Measurements from ENCODE around the gene ELP2. TPM values are rescaled to one million over a fixed set of nuclear protein-coding genes. Genes with fewer than 3 reads are reported as not detected.
A peak's percentile ranks its signal among the peaks of the same experiment; 100 is the strongest.

Gene ELP2
- total RNA-seq, 1 donor from 2014 or later, result 96.2 TPM

- peaks cover 7% of the 10 kb centered on the region for H3K4me1 Mint-ChIP-seq (ENCODE audit: low read depth, unreplicated experiment)
- peaks cover 3% of the 10 kb centered on the region for H3K9me3 Mint-ChIP-seq (ENCODE audit: unreplicated experiment)
These were observed 54.3 kb downstream of the ELP2 start for GRCh38 chr18:36183987-36184386.

GRCh38 chr18:36185157-36185556 lies 55.5 kb downstream of the ELP2 start:
- TF ChIP-seq CTCF (IDR thresholded peaks at IDR 0.05; ENCODE audit: partially characterized antibody, unreplicated experiment), result no peak
- H3K36me3 Mint-ChIP-seq (ENCODE audit: unreplicated experiment), result no peaks in the 10 kb centered on the region
- peaks cover 7% of the 10 kb centered on the region for H3K4me1 Mint-ChIP-seq (ENCODE audit: low read depth, unreplicated experiment)
- DNase-seq, result no peak
- no peak overlapping the region for H3K4me3 Mint-ChIP-seq (ENCODE audit: unreplicated experiment)
- peaks cover 6% of the 10 kb centered on the region for H3K27me3 Mint-ChIP-seq (ENCODE audit: unreplicated experiment)
- H3K27ac Mint-ChIP-seq (ENCODE audit: unreplicated experiment), result no peak overlapping the region
- peaks cover 2% of the 10 kb centered on the region for H3K9me3 Mint-ChIP-seq (ENCODE audit: unreplicated experiment)

More at GRCh38 chr18:36183987-36184386, 54.3 kb downstream of the ELP2 start:
- no peak overlapping the region for H3K4me3 Mint-ChIP-seq (ENCODE audit: unreplicated experiment)
- H3K27ac Mint-ChIP-seq (ENCODE audit: unreplicated experiment), result no peak overlapping the region
- peaks cover 6% of the 10 kb centered on the region for H3K27me3 Mint-ChIP-seq (ENCODE audit: unreplicated experiment)
- no peak for TF ChIP-seq CTCF (IDR thresholded peaks at IDR 0.05; ENCODE audit: partially characterized antibody, unreplicated experiment)
- DNase-seq, result no peak
- no peaks in the 10 kb centered on the region for H3K36me3 Mint-ChIP-seq (ENCODE audit: unreplicated experiment)

- Mint-ChIP-seq H3K27ac (ENCODE audit: unreplicated experiment) (no peak overlapping the region), H3K9me3 (ENCODE audit: unreplicated experiment) (peaks cover 2% of the 10 kb centered on the region), H3K27me3 (ENCODE audit: unreplicated experiment) (peaks cover 6% of the 10 kb centered on the region), H3K36me3 (ENCODE audit: unreplicated experiment) (no peaks in the 10 kb centered on the region), H3K4me1 (ENCODE audit: low read depth, unreplicated experiment) (peaks cover 7% of the 10 kb centered on the region), H3K4me3 (ENCODE audit: unreplicated experiment) (peak overlapping the region; percentile 17)
- no peak for TF ChIP-seq CTCF (IDR thresholded peaks at IDR 0.05; ENCODE audit: partially characterized antibody, unreplicated experiment)
- no peak for DNase-seq
These were observed 56.3 kb downstream of the ELP2 start for GRCh38 chr18:36185901-36186460.

GRCh38 chr18:36186461-36187192 lies 56.9 kb downstream of the ELP2 start:
- Mint-ChIP-seq H3K27ac (ENCODE audit: unreplicated experiment) (no peak overlapping the region), H3K4me3 (ENCODE audit: unreplicated experiment) (peak overlapping the region; percentile 81), H3K9me3 (ENCODE audit: unreplicated experiment) (peaks cover 2% of the 10 kb centered on the region), H3K4me1 (ENCODE audit: low read depth, unreplicated experiment) (peaks cover 7% of the 10 kb centered on the region), H3K36me3 (ENCODE audit: unreplicated experiment) (peaks cover under 1% of the 10 kb centered on the region), H3K27me3 (ENCODE audit: unreplicated experiment) (peaks cover 6% of the 10 kb centered on the region)
- DNase-seq, result no peak
- no peak for TF ChIP-seq CTCF (IDR thresholded peaks at IDR 0.05; ENCODE audit: partially characterized antibody, unreplicated experiment)

- Mint-ChIP-seq H3K4me3 (ENCODE audit: unreplicated experiment) (peak within 1 kb of the TSS; percentile 81), H3K9me3 (ENCODE audit: unreplicated experiment) (peaks cover 2% of the 10 kb centered on the region), H3K27me3 (ENCODE audit: unreplicated experiment) (peaks cover 6% of the 10 kb centered on the region), H3K4me1 (ENCODE audit: low read depth, unreplicated experiment) (peaks cover 7% of the 10 kb centered on the region), H3K27ac (ENCODE audit: unreplicated experiment) (no peak within 1 kb of the TSS), H3K36me3 (ENCODE audit: unreplicated experiment) (peaks cover 3% of the 10 kb centered on the region)
- peak; percentile 79 for DNase-seq
- no peak for TF ChIP-seq CTCF (IDR thresholded peaks at IDR 0.05; ENCODE audit: partially characterized antibody, unreplicated experiment)
These were observed 57.6 kb downstream of the ELP2 start, which contains the start of gene MOCOS for GRCh38 chr18:36187193-36187825. TSS of gene MOCOS (plus strand) at chr18:36187497. CDS start at chr18:36187540, 43 bp downstream.
